Measurements from ENCODE around the gene CSPG4. TPM values are rescaled to one million over a fixed set of nuclear protein-coding genes. Genes with fewer than 3 reads are reported as not detected.
A peak's percentile ranks its signal among the peaks of the same experiment; 100 is the strongest.

The CSPG4 gene
- total RNA-seq, 6 experiments from 2014 or later: 0.12 to 0.29 (median 0.20) TPM

GRCh38 chr15:75641603-75642002 lies 71.0 kb downstream of the CSPG4 start:
- 16% methylated on average over 5 of the region's 5 CpGs for WGBS (ENCODE audit: insufficient coverage, low coverage, low lambda C conversion rate, missing lambda C conversion rate)
- Histone ChIP-seq H3K27me3 (no peaks in the 10 kb centered on the region), H3K4me1 (peaks cover 0 to 40% (median 13%) of the 10 kb centered on the region in 4 donors), H3K36me3 (no peaks in the 10 kb centered on the region), H3K4me3 (no peak overlapping the region), H3K9me3 (no peaks in the 10 kb centered on the region), H3K27ac (peak overlapping the region in 1 of 3 donors; percentile 99)
- intact Hi-C loops (cut with DNase I): no loop called here
- peak; percentile 9 to 45 (median 26) for ATAC-seq
- no peak for DNase-seq
- TF ChIP-seq POLR2A (IDR thresholded peaks at IDR 0.05): peak; percentile 23
- TF ChIP-seq CTCF (IDR thresholded peaks at IDR 0.05): no peak

GRCh38 chr15:75641179-75641503 lies 71.5 kb downstream of the CSPG4 start:
- peak overlapping the region; percentile 94 to 99 (median 97) for H3K27ac ChIP-seq
- TF ChIP-seq CTCF (IDR thresholded peaks at IDR 0.05) (no peak), POLR2A (IDR thresholded peaks at IDR 0.05) (no peak)
- no peak overlapping the region for H3K4me3 ChIP-seq
- H3K9me3 ChIP-seq: no peaks in the 10 kb centered on the region
- no peaks in the 10 kb centered on the region for H3K27me3 ChIP-seq
- H3K4me1 ChIP-seq: peaks cover 0 to 36% (median 13%) of the 10 kb centered on the region in 4 donors
- DNase-seq: no peak
- WGBS (ENCODE audit: insufficient coverage, low coverage, low lambda C conversion rate, missing lambda C conversion rate): 100% methylated on average over 3 of the region's 4 CpGs
- intact Hi-C loops (cut with DNase I): no loop called here
- ATAC-seq: no peak
- no peaks in the 10 kb centered on the region for H3K36me3 ChIP-seq

- intact Hi-C loops (cut with DNase I): no loop called here
- Histone ChIP-seq H3K9me3 (no peaks in the 10 kb centered on the region), H3K27ac (peak overlapping the region; percentile 94 to 99 (median 97)), H3K27me3 (no peaks in the 10 kb centered on the region), H3K36me3 (no peaks in the 10 kb centered on the region), H3K4me3 (peak overlapping the region; percentile 94 to 99 (median 96)), H3K4me1 (peaks cover 0 to 33% (median 13%) of the 10 kb centered on the region in 4 donors)
- DNase-seq (peak; percentile 46 to 71 (median 65)), ATAC-seq (peak; percentile 11 to 42 (median 34))
- WGBS (ENCODE audit: insufficient coverage, low coverage, low lambda C conversion rate, missing lambda C conversion rate): 12% methylated on average over 12 of the region's 17 CpGs
- no peak for TF ChIP-seq POLR2A (IDR thresholded peaks at IDR 0.05)
- peak in 3 of 4 donors; percentile 9 to 20 (median 19) for TF ChIP-seq CTCF (IDR thresholded peaks at IDR 0.05)
Measured at GRCh38 chr15:75640483-75641178, 72.0 kb downstream of the CSPG4 start.

GRCh38 chr15:75639709-75640482 lies 72.8 kb downstream of the CSPG4 start, which contains the start of gene IMP3:
Gene IMP3, minus strand, starts transcription at chr15:75640224. Its CDS starts 56 bp downstream, at chr15:75640168.
- DNase-seq (peak; percentile 93 to 97 (median 96)), ATAC-seq (peak; percentile 87 to 95 (median 90))
- Histone ChIP-seq H3K9me3 (no peaks in the 10 kb centered on the region), H3K4me3 (peak within 1 kb of the TSS; percentile 94 to 99 (median 96)), H3K27me3 (no peaks in the 10 kb centered on the region), H3K27ac (peak within 1 kb of the TSS; percentile 94 to 99 (median 97)), H3K4me1 (peaks cover 0 to 33% (median 13%) of the 10 kb centered on the region in 4 donors), H3K36me3 (no peaks in the 10 kb centered on the region)
- TF ChIP-seq CTCF (IDR thresholded peaks at IDR 0.05): no peak
- peak; percentile 99 for TF ChIP-seq POLR2A (IDR thresholded peaks at IDR 0.05)
- intact Hi-C loops (cut with DNase I): loop anchor here in 1 of 2 donors (10.0 kb wide), 1 partner anchor 45 kb away; no protein-coding TSS in a partner anchor
- 0% methylated on average over 24 of the region's 83 CpGs for WGBS (ENCODE audit: insufficient coverage, low coverage, low lambda C conversion rate, missing lambda C conversion rate)

Data from right lobe of liver (tissue), 6 donors.